Stimulated activated CD8-positive, alpha-beta memory T cell treated with anti-CD3 and anti-CD28 coated beads, Interleukin-15, amount 100 ng/mL, for 24 hours (primary cell): ENCODE measurements around the gene NDUFA13.
A peak's percentile ranks its signal among the peaks of the same experiment; 100 is the strongest.

Experiments used
- DNase-seq: peaks from one replicate; pipeline ENCODE4 v3.0.0-alpha.2; 2020; ENCODE audit warnings: low read depth

NDUFA13 gene

GRCh38 chr19:19533841-19534240, 17.8 kb downstream of the NDUFA13 start:
- DNase-seq = no peak

- DNase-seq = no peak
These were observed 18.7 kb downstream of the NDUFA13 start for GRCh38 chr19:19534556-19535265.

GRCh38 chr19:19535311-19536191, 19.5 kb downstream of the NDUFA13 start:
- DNase-seq = no peak

- DNase-seq = no peak
These were observed 21.3 kb downstream of the NDUFA13 start for GRCh38 chr19:19537075-19538048.

GRCh38 chr19:19538061-19538784, 22.2 kb downstream of the NDUFA13 start, which contains the start of gene CILP2:
CILP2 (plus strand) TSS chr19:19538265; CDS start chr19:19538350, 85 bp downstream.
- DNase-seq = no peak

GRCh38 chr19:19538785-19539166, 22.8 kb downstream of the NDUFA13 start:
- no peak for DNase-seq

- no peak for DNase-seq
These were observed 23.7 kb downstream of the NDUFA13 start for GRCh38 chr19:19539698-19540063.

GRCh38 chr19:19540064-19540714, 24.2 kb downstream of the NDUFA13 start:
- peak; percentile 38 for DNase-seq

GRCh38 chr19:19540715-19541515, 24.9 kb downstream of the NDUFA13 start:
- DNase-seq = peak; percentile 43

- no peak for DNase-seq
These were observed 25.6 kb downstream of the NDUFA13 start for GRCh38 chr19:19541616-19542015.

- no peak for DNase-seq
These were observed 26.5 kb downstream of the NDUFA13 start for GRCh38 chr19:19542507-19542906.

GRCh38 chr19:19543101-19543500, 27.1 kb downstream of the NDUFA13 start:
- DNase-seq = no peak

- DNase-seq = no peak
These were observed 27.6 kb downstream of the NDUFA13 start for GRCh38 chr19:19543640-19544039.

GRCh38 chr19:19544257-19544953, 28.4 kb downstream of the NDUFA13 start:
- DNase-seq = no peak

- DNase-seq = no peak
These were observed 29.0 kb downstream of the NDUFA13 start for GRCh38 chr19:19544954-19545591.

- DNase-seq = no peak
These were observed 29.7 kb downstream of the NDUFA13 start for GRCh38 chr19:19545707-19546106.

- no peak for DNase-seq
These were observed 30.7 kb downstream of the NDUFA13 start for GRCh38 chr19:19546751-19547162.

GRCh38 chr19:19547674-19548336, 31.8 kb downstream of the NDUFA13 start:
- DNase-seq = no peak
